ENCODE measurements around the gene PORCN. TPM values are rescaled to one million over a fixed set of nuclear protein-coding genes. Genes with fewer than 3 reads are reported as not detected.

Gene PORCN
- total RNA-seq, 1 experiment from 2014 or later: 12.6 TPM

- Histone ChIP-seq H2BK5ac (ENCODE audit: insufficient read length, low read length) (no peak within 1 kb of the TSS), H2BK20ac (ENCODE audit: low read depth, low read length, poor library complexity, severe bottlenecking) (no peak within 1 kb of the TSS), H3K27ac (ENCODE audit: insufficient read length, low read depth, low read length) (no peak within 1 kb of the TSS), H4K20me1 (ENCODE audit: control insufficient read depth, insufficient read depth, insufficient read length) (no peaks in the 10 kb centered on the region), H3K4me1 (ENCODE audit: insufficient read depth, low read length) (no peaks in the 10 kb centered on the region), H4K5ac (ENCODE audit: insufficient read length, low read depth, low read length) (no peak within 1 kb of the TSS), H3K23me2 (ENCODE audit: insufficient read length, low read depth, low read length, poor library complexity, severe bottlenecking) (no peaks in the 10 kb centered on the region), H2BK12ac (ENCODE audit: insufficient read length, low read depth, low read length) (no peak within 1 kb of the TSS), H2AFZ (ENCODE audit: low read length) (no peak within 1 kb of the TSS), H3K27me3 (ENCODE audit: insufficient read depth, low read length) (no peaks in the 10 kb centered on the region), H2BK15ac (ENCODE audit: low read depth, low read length) (no peak within 1 kb of the TSS), H3K4me2 (ENCODE audit: insufficient read depth, insufficient read length, low read length) (peak within 1 kb of the TSS; percentile 63), H3K4ac (ENCODE audit: low read depth, low read length) (no peak within 1 kb of the TSS), H3K56ac (ENCODE audit: insufficient read length, low read depth, low read length) (no peak within 1 kb of the TSS), H4K8ac (replicated peaks; ENCODE audit: insufficient read length, low read depth, low read length) (no peak within 1 kb of the TSS), H3K14ac (ENCODE audit: insufficient read depth, low read length) (no peak within 1 kb of the TSS; the same call in 1 of the 2 replicates), H2AK5ac (ENCODE audit: insufficient read length, low read length) (no peak within 1 kb of the TSS), H3K18ac (ENCODE audit: insufficient read length, low read depth, low read length) (peak within 1 kb of the TSS; percentile 26), H2BK120ac (ENCODE audit: low read depth, low read length, poor library complexity, severe bottlenecking) (no peak within 1 kb of the TSS), H3K79me2 (ENCODE audit: insufficient read depth, low read length) (no peaks in the 10 kb centered on the region), H3K23ac (ENCODE audit: insufficient read length, low read depth, low read length) (no peak within 1 kb of the TSS), H3K9me3 (ENCODE audit: control insufficient read depth, low read depth, low read length) (peaks cover 16% of the 10 kb centered on the region), H4K91ac (ENCODE audit: insufficient read length, low read depth, low read length) (no peak within 1 kb of the TSS), H3T11ph (ENCODE audit: low read length) (no peak within 1 kb of the TSS), H3K9ac (ENCODE audit: extremely low read depth, insufficient read length, low read length) (no peak within 1 kb of the TSS), H3K79me1 (ENCODE audit: insufficient read depth, low read depth, low read length, poor library complexity, severe bottlenecking) (no peaks in the 10 kb centered on the region)
- peaks cover 5 to 6% of the 10 kb centered on the region in 2 experiments for H3K4me1 Mint-ChIP-seq
- peak within 1 kb of the TSS; percentile 92 to 98 (median 94); a peak in 5 of 7 replicates for H3K27ac Mint-ChIP-seq
- TF ChIP-seq CTCF (conservative IDR thresholded peaks at IDR 0.05): peak; percentile 51
- DNase-seq: peak; percentile 97
- H3K9me3 Mint-ChIP-seq: peaks cover 60 to 79% of the 10 kb centered on the region in 2 experiments
- no CpG with 5 or more reads among the region's 59 CpGs for WGBS (ENCODE audit: extremely low coverage, insufficient read length, low lambda C conversion rate)
- no peaks in the 10 kb centered on the region for H3K27me3 Mint-ChIP-seq (ENCODE audit: low read depth)
- H3K4me3 Mint-ChIP-seq: peak within 1 kb of the TSS; percentile 87 to 91
- peaks cover 4 to 33% (median 7%) of the 10 kb centered on the region in 3 experiments for H3K36me3 Mint-ChIP-seq (ENCODE audit: insufficient read depth in 1 of 3, low read depth in 3 of 3)
These were observed 30.7 kb downstream of the PORCN start, which contains the start of gene TBC1D25 for GRCh38 chrX:48539345-48540027. Gene TBC1D25 (plus strand): TSS chrX:48539714. CDS start chrX:48539798, 84 bp downstream.

All from H9 (cell line).